ENCODE measurements around the gene TMEM161A. TPM values are rescaled to one million over a fixed set of nuclear protein-coding genes. Genes with fewer than 3 reads are reported as not detected.
"Not testable (repeated sequence)": the region's sequence is repeated elsewhere in the genome, so short reads cannot be mapped to it uniquely, and the experiment has no call there.

The TMEM161A gene
- total and polyA plus RNA-seq, 2 donors (not counting 1 experiment from before 2014, with no cell fraction given) = 23.6 to 44.0 TPM

GRCh38 chr19:19149435-19149834 lies 11.2 kb upstream of the TMEM161A start:
- Mint-ChIP-seq H3K4me1 (peaks cover 30% of the 10 kb centered on the region), H3K9me3 (ENCODE audit: insufficient read depth) (no peaks in the 10 kb centered on the region), H3K4me3 (no peak overlapping the region), H3K27ac (no peak overlapping the region), H3K27me3 (no peaks in the 10 kb centered on the region)
- Histone ChIP-seq H3K4me3 (ENCODE audit: control extremely low read depth in 1 of 5, extremely low read depth in 1 of 5, insufficient read depth in 1 of 5, low read depth in 2 of 5, low read length in 4 of 5) (no peak overlapping the region), H4K20me1 (ENCODE audit: control insufficient read depth, insufficient read depth, low read length, poor library complexity, severe bottlenecking) (no peaks in the 10 kb centered on the region), H3K27me3 (replicated peaks in 1 of 4; ENCODE audit: control extremely low read depth in 1 of 4, control insufficient read depth in 3 of 4, insufficient read depth in 4 of 4, low read length in 3 of 4) (no peaks in the 10 kb centered on the region), H3K9ac (ENCODE audit: low read length) (no peak overlapping the region), H2AFZ (ENCODE audit: insufficient read depth, low read depth, low read length, poor library complexity, severe bottlenecking) (no peak overlapping the region), H3K4me2 (replicated peaks; ENCODE audit: low read depth, low read length, poor library complexity, severe bottlenecking) (no peak overlapping the region), H3K9me3 (ENCODE audit: control extremely low read depth in 1 of 3, control insufficient read depth in 2 of 3, insufficient read depth in 1 of 3, low read length in 2 of 3) (no peaks in the 10 kb centered on the region), H3K36me3 (replicated peaks in 1 of 2; ENCODE audit: control extremely low read depth in 1 of 2, control insufficient read depth in 1 of 2, extremely low read depth in 1 of 2, insufficient read depth in 2 of 2, low read length in 1 of 2) (peaks cover 4 to 15% of the 10 kb centered on the region in 2 experiments), H3K4me1 (ENCODE audit: control insufficient read depth in 2 of 2, insufficient read depth in 2 of 2, low read length in 2 of 2) (peaks cover 14 to 25% of the 10 kb centered on the region in 2 donors), H3K27ac (ENCODE audit: low read length in 2 of 2) (no peak overlapping the region), H3K79me2 (ENCODE audit: control insufficient read depth, insufficient read depth, low read length) (no peaks in the 10 kb centered on the region)
- no peak for TF ChIP-seq EZH2 (IDR thresholded peaks at IDR 0.05; ENCODE audit: borderline replicate concordance, insufficient read depth, low read depth, low read length, poor library complexity, severe bottlenecking)
- TF ChIP-seq, protein P1, sequence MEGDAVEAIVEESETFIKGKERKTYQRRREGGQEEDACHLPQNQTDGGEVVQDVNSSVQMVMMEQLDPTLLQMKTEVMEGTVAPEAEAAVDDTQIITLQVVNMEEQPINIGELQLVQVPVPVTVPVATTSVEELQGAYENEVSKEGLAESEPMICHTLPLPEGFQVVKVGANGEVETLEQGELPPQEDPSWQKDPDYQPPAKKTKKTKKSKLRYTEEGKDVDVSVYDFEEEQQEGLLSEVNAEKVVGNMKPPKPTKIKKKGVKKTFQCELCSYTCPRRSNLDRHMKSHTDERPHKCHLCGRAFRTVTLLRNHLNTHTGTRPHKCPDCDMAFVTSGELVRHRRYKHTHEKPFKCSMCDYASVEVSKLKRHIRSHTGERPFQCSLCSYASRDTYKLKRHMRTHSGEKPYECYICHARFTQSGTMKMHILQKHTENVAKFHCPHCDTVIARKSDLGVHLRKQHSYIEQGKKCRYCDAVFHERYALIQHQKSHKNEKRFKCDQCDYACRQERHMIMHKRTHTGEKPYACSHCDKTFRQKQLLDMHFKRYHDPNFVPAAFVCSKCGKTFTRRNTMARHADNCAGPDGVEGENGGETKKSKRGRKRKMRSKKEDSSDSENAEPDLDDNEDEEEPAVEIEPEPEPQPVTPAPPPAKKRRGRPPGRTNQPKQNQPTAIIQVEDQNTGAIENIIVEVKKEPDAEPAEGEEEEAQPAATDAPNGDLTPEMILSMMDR (IDR thresholded peaks at IDR 0.05) = no peak
- intact Hi-C loops (cut with micrococcal nuclease) = no loop called here
- POLR2A ChIA-PET = no interaction called here
- no peak for DNase-seq
- ATAC-seq (ENCODE audit: low read depth) = no peak
- 100% methylated on average over 2 of the region's 2 CpGs for WGBS (ENCODE audit: insufficient coverage)
- CTCF ChIA-PET = interaction anchor here (2.3 to 10.8 kb wide), 2 partner anchors 24 to 76 kb away, joined by 8 to 285 read pairs; partner anchors contain the start of gene MEF2B

GRCh38 chr19:19148504-19148903 lies 10.2 kb upstream of the TMEM161A start:
- H3K27me3 Mint-ChIP-seq; intact Hi-C loops (cut with micrococcal nuclease); H2AFZ ChIP-seq (ENCODE audit: insufficient read depth, low read depth, low read length, poor library complexity, severe bottlenecking); H3K79me2 ChIP-seq (ENCODE audit: control insufficient read depth, insufficient read depth, low read length); H4K20me1 ChIP-seq (ENCODE audit: control insufficient read depth, insufficient read depth, low read length, poor library complexity, severe bottlenecking); H3K27ac Mint-ChIP-seq; H3K9ac ChIP-seq (ENCODE audit: low read length); H3K4me2 ChIP-seq (replicated peaks; ENCODE audit: low read depth, low read length, poor library complexity, severe bottlenecking); H3K27me3 ChIP-seq (replicated peaks in 1 of 4; ENCODE audit: control extremely low read depth in 1 of 4, control insufficient read depth in 3 of 4, insufficient read depth in 4 of 4, low read length in 3 of 4); H3K4me3 Mint-ChIP-seq; H3K27ac ChIP-seq (ENCODE audit: low read length in 2 of 2); H3K9me3 Mint-ChIP-seq (ENCODE audit: insufficient read depth); H3K9me3 ChIP-seq (ENCODE audit: control extremely low read depth in 1 of 3, control insufficient read depth in 2 of 3, insufficient read depth in 1 of 3, low read length in 2 of 3); ATAC-seq (ENCODE audit: low read depth); H3K4me3 ChIP-seq (ENCODE audit: control extremely low read depth in 1 of 5, extremely low read depth in 1 of 5, insufficient read depth in 1 of 5, low read depth in 2 of 5, low read length in 4 of 5); DNase-seq; POLR2A ChIA-PET: not testable (repeated sequence)
- Histone ChIP-seq H3K36me3 (replicated peaks in 1 of 2; ENCODE audit: control extremely low read depth in 1 of 2, control insufficient read depth in 1 of 2, extremely low read depth in 1 of 2, insufficient read depth in 2 of 2, low read length in 1 of 2) (peaks cover 4 to 15% of the 10 kb centered on the region in 2 experiments), H3K4me1 (ENCODE audit: control insufficient read depth in 2 of 2, insufficient read depth in 2 of 2, low read length in 2 of 2) (peaks cover 14 to 25% of the 10 kb centered on the region in 2 donors)
- peaks cover 27% of the 10 kb centered on the region for H3K4me1 Mint-ChIP-seq
- no CpG with 5 or more reads among the region's 8 CpGs for WGBS (ENCODE audit: insufficient coverage)
- CTCF ChIA-PET = interaction anchor here (1.5 to 10.8 kb wide), 6 partner anchors 8 to 342 kb away, joined by 3 to 285 read pairs (median 14); partner anchors contain the start of gene MEF2B
